Measurements from ENCODE around the gene USPL1.

Gene USPL1

DNA sequence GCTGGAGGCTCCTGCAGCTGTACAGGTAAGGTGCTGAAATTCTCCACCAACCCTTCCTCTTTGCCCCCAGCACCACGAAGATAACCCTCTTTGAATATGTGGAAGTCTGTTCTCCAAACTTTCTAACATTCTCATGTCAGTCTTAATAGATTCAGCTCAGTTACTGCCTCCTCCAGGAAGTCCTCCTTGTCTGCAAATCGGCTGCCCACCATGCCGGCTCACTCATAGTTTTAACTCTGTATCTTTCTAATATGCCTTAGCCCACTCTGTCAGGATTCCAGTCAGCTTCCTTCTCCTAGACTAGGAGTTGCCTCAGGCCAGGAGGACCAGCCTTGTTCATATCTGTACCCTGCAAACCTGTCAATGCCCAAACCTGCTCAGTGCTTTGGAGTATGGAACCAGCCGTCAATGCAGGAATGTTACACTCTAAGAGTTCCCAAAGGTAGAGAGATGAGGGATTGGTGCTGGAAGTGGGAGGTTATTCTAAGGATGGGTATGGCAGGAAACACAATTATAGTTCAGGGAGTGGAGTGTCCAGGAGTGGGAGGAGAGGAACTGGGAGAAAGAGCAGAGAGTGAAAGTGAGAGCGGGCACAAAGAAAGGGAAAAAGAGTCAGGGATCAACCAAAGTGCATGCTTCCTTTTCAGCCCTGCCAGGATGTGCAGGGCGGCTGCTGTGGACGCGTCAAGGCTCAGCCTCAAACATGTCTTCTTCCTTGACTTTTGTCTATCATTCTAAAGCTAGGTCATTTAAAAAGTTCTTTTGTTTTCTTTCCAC is 79.6 kb downstream of the USPL1 start:
- no peaks in the 10 kb centered on the region for H3K36me3 ChIP-seq (ENCODE audit: insufficient read depth, low read length)
- H3K27ac ChIP-seq (ENCODE audit: low read depth, low read length), result peak overlapping the region; percentile 51
- no peaks in the 10 kb centered on the region for H3K27me3 ChIP-seq (ENCODE audit: insufficient read depth, low read length)
- no peaks in the 10 kb centered on the region for H3K79me2 ChIP-seq (ENCODE audit: control insufficient read depth, insufficient read depth, low read length, unreplicated experiment)
- H3K4me3 ChIP-seq (ENCODE audit: low read depth, low read length), result peak overlapping the region; percentile 58
- H2AFZ ChIP-seq (ENCODE audit: low read length, unreplicated experiment), result peak overlapping the region; percentile 41
- peaks cover 22% of the 10 kb centered on the region for H3K4me1 ChIP-seq (ENCODE audit: control insufficient read depth, insufficient read depth, low read length, unreplicated experiment)

DNA sequence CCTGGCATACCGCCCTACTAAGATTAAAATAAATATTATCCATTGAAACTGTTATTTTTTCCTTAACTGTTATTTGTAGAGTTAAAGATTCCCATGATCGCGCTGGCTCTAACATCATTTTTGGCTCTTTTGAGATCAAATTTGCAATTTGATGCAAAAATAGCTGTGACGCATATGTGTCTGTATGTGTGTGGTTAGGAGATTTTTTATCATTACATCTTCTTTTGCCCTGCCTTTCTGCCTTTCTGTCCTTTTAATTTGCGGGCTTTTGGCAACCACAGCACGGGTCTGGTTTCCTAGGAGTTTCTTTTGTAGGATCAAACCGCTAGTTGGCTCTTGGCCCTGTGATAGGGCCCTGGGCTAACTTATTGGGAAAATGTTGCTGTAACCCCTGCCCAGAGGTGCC is 80.3 kb downstream of the USPL1 start:
- Histone ChIP-seq H3K36me3 (ENCODE audit: insufficient read depth, low read length) (no peaks in the 10 kb centered on the region), H3K79me2 (ENCODE audit: control insufficient read depth, insufficient read depth, low read length, unreplicated experiment) (no peaks in the 10 kb centered on the region), H3K4me3 (ENCODE audit: low read depth, low read length) (peak overlapping the region; percentile 58), H3K4me1 (ENCODE audit: control insufficient read depth, insufficient read depth, low read length, unreplicated experiment) (peaks cover 22% of the 10 kb centered on the region), H3K27ac (ENCODE audit: low read depth, low read length) (peak overlapping the region; percentile 51), H2AFZ (ENCODE audit: low read length, unreplicated experiment) (peak overlapping the region; percentile 41), H3K27me3 (ENCODE audit: insufficient read depth, low read length) (no peaks in the 10 kb centered on the region)

DNA sequence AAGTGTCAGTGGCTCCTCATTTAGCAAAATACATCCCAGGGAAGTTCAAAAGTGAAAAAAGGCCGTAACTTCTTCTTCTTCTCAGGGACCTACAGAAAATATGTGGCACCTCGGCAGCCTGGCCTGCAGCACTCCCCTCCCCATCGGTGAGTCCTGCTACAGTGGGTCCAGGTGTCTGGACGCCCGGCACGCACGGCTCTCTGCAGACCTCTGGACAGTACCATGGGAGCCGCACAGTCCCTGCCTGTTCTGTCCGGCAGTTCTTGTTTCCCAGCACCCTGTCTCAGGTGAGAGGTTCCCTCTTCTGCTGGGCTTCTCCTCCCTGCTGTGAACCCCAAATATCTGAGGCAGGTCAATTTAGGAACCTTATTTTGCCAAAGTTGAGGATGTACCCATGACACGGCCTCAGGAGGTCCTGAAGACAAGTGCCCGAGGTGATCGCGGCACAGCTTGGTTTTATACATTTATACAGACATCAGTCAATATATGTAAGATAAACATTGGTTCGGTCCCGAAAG is 80.8 kb downstream of the USPL1 start:
- Histone ChIP-seq H2AFZ (ENCODE audit: low read length, unreplicated experiment) (peak overlapping the region; percentile 28), H3K27ac (ENCODE audit: low read depth, low read length) (peak overlapping the region; percentile 51), H3K4me3 (ENCODE audit: low read depth, low read length) (no peak overlapping the region), H3K27me3 (ENCODE audit: insufficient read depth, low read length) (no peaks in the 10 kb centered on the region), H3K4me1 (ENCODE audit: control insufficient read depth, insufficient read depth, low read length, unreplicated experiment) (peaks cover 22% of the 10 kb centered on the region), H3K36me3 (ENCODE audit: insufficient read depth, low read length) (no peaks in the 10 kb centered on the region), H3K79me2 (ENCODE audit: control insufficient read depth, insufficient read depth, low read length, unreplicated experiment) (no peaks in the 10 kb centered on the region)

DNA sequence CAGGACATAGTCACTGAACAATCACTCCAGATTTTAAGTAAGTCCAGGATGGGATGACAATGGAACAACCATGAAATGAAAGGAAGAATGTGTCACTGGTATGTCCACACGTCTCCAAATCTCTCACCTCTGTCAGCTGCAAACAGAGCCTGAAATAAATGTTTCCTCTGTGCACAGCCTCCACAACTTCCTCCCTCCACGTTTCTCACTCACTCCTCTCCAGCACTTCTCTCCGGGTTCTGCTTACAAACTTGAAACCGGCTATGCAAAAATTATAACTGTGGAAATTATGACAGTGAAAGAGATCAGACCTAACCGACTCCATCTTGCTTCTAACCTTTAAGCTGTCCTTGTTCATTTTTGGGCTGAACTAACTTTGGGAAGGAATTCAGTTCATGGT is 82.6 kb downstream of the USPL1 start:
- Histone ChIP-seq H3K79me2 (ENCODE audit: control insufficient read depth, insufficient read depth, low read length, unreplicated experiment) (no peaks in the 10 kb centered on the region), H3K36me3 (ENCODE audit: insufficient read depth, low read length) (no peaks in the 10 kb centered on the region), H2AFZ (ENCODE audit: low read length, unreplicated experiment) (no peak overlapping the region), H3K4me1 (ENCODE audit: control insufficient read depth, insufficient read depth, low read length, unreplicated experiment) (peaks cover 22% of the 10 kb centered on the region), H3K27me3 (ENCODE audit: insufficient read depth, low read length) (no peaks in the 10 kb centered on the region), H3K27ac (ENCODE audit: low read depth, low read length) (no peak overlapping the region), H3K4me3 (ENCODE audit: low read depth, low read length) (no peak overlapping the region)

DNA sequence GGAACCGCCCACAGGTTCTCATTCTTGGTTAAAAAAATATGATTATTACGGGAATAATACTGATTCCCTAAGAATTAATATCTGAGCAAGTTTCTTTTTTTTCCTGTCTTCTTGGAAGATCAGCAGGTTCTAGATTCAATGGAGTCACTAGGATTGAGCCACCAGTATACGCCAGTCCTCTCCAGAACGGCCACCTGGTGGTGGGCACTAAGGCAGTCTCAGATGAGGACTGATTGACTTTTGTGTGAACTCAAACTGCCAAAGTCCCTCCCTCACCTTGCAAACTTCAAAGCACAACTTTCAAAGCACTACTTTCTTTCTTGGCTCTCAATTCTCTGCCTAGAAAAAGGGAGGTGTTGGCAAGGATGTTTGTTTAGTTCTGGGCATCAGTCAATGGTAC is 84.3 kb downstream of the USPL1 start:
- H3K27me3 ChIP-seq (ENCODE audit: insufficient read depth, low read length), result no peaks in the 10 kb centered on the region
- H3K27ac ChIP-seq (ENCODE audit: low read depth, low read length), result no peak overlapping the region
- peaks cover 16% of the 10 kb centered on the region for H3K4me1 ChIP-seq (ENCODE audit: control insufficient read depth, insufficient read depth, low read length, unreplicated experiment)
- no peaks in the 10 kb centered on the region for H3K79me2 ChIP-seq (ENCODE audit: control insufficient read depth, insufficient read depth, low read length, unreplicated experiment)
- no peaks in the 10 kb centered on the region for H3K36me3 ChIP-seq (ENCODE audit: insufficient read depth, low read length)
- no peak overlapping the region for H3K4me3 ChIP-seq (ENCODE audit: low read depth, low read length)
- no peak overlapping the region for H2AFZ ChIP-seq (ENCODE audit: low read length, unreplicated experiment)

DNA sequence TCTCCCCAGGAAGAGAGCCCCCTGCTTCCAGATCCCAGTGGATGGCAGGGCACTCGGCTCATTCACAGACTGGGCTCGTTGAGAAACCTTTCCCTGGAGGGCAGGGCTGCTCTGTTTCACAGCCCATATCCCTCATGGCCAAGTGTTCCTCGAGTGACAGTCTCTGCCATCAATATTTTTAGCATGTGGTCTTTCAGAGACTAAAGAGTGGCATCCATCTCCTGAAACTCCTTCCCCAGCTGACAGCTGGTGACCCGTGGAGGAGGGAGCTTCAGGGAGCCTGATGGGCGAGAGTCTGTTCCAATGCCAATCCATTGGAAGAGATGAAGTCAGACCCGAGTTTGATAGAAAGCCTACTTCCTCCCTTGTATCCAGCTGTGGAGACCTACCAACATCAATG is 86.9 kb downstream of the USPL1 start:
- H3K27ac ChIP-seq (ENCODE audit: low read depth, low read length), result no peak overlapping the region
- H3K36me3 ChIP-seq (ENCODE audit: insufficient read depth, low read length), result no peaks in the 10 kb centered on the region
- no peak overlapping the region for H3K4me3 ChIP-seq (ENCODE audit: low read depth, low read length)
- H3K79me2 ChIP-seq (ENCODE audit: control insufficient read depth, insufficient read depth, low read length, unreplicated experiment), result no peaks in the 10 kb centered on the region
- H3K4me1 ChIP-seq (ENCODE audit: control insufficient read depth, insufficient read depth, low read length, unreplicated experiment), result peaks cover 11% of the 10 kb centered on the region
- no peaks in the 10 kb centered on the region for H3K27me3 ChIP-seq (ENCODE audit: insufficient read depth, low read length)
- no peak overlapping the region for H2AFZ ChIP-seq (ENCODE audit: low read length, unreplicated experiment)

DNA sequence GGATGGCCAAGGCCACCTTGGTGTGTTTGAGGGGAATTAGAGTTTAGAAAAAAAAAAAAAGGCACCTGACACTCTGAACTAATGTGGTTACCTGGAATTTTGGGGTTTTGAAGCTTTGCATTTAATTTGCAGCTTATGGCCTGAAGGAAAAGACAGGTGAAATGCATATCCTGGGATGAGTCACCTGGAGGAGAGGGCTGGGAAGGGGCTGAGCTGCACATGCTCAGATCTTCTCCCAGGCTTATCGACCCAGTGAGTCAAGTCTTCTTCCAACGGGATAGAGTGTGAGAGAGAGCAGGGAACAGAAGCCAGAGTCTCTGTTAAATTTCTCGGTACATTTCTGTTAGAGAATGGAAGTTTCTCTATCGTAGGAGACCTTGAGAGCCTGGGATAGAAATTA is 88.0 kb downstream of the USPL1 start:
- Histone ChIP-seq H3K27me3 (ENCODE audit: insufficient read depth, low read length) (no peaks in the 10 kb centered on the region), H3K36me3 (ENCODE audit: insufficient read depth, low read length) (no peaks in the 10 kb centered on the region), H3K79me2 (ENCODE audit: control insufficient read depth, insufficient read depth, low read length, unreplicated experiment) (no peaks in the 10 kb centered on the region), H2AFZ (ENCODE audit: low read length, unreplicated experiment) (no peak overlapping the region), H3K27ac (ENCODE audit: low read depth, low read length) (no peak overlapping the region), H3K4me1 (ENCODE audit: control insufficient read depth, insufficient read depth, low read length, unreplicated experiment) (peaks cover 11% of the 10 kb centered on the region), H3K4me3 (ENCODE audit: low read depth, low read length) (no peak overlapping the region)

DNA sequence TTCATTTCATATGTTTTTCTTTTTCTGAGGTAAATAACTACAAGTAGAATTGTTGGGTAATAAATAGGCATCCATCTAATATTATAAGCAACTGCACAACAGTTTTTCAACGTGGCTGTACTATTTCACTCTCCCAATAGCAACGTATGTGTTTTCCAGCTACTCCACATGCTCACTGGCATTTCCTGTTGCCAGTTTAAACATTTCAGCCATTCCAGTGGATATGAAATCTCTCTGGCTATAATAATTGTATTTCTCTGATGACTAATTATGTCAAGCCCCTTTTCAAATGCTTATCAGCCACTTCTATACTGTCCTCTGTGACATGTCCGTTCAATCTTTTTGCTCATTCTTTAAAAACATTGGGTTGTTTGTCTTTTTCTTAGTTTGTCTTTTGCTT is 90.8 kb downstream of the USPL1 start:
- Histone ChIP-seq H3K79me2 (ENCODE audit: control insufficient read depth, insufficient read depth, low read length, unreplicated experiment) (no peaks in the 10 kb centered on the region), H3K27ac (ENCODE audit: low read depth, low read length) (peak overlapping the region; percentile 36), H3K4me3 (ENCODE audit: low read depth, low read length) (no peak overlapping the region), H3K27me3 (ENCODE audit: insufficient read depth, low read length) (no peaks in the 10 kb centered on the region), H3K4me1 (ENCODE audit: control insufficient read depth, insufficient read depth, low read length, unreplicated experiment) (peaks cover 22% of the 10 kb centered on the region), H2AFZ (ENCODE audit: low read length, unreplicated experiment) (peak overlapping the region; percentile 29), H3K36me3 (ENCODE audit: insufficient read depth, low read length) (no peaks in the 10 kb centered on the region)

All from ACC112 (cell line).